Pulmonary artery endothelial cell (primary cell): ENCODE measurements around the gene RUVBL1. TPM values are rescaled to one million over a fixed set of nuclear protein-coding genes. Genes with fewer than 3 reads are reported as not detected.
A peak's percentile ranks its signal among the peaks of the same experiment; 100 is the strongest.
"Not testable (repeated sequence)": the region's sequence is repeated elsewhere in the genome, so short reads cannot be mapped to it uniquely, and the experiment has no call there.

Source experiments
- DNase-seq: peaks from one replicate; pipeline ENCODE4 v3.0.0-alpha.2; 2011; ENCODE audit warnings: low read depth, low spot score
- total RNA-seq: library from RNA; depleted of rRNA; stranded (reverse); fragments of >200 nt; gene quantifications from 2 replicates; pipeline ENCODE4 v1.2.3, GENCODE V29; 2014

Gene RUVBL1
- total RNA-seq, result 92.8 and 110 TPM in 2 replicates

DNA sequence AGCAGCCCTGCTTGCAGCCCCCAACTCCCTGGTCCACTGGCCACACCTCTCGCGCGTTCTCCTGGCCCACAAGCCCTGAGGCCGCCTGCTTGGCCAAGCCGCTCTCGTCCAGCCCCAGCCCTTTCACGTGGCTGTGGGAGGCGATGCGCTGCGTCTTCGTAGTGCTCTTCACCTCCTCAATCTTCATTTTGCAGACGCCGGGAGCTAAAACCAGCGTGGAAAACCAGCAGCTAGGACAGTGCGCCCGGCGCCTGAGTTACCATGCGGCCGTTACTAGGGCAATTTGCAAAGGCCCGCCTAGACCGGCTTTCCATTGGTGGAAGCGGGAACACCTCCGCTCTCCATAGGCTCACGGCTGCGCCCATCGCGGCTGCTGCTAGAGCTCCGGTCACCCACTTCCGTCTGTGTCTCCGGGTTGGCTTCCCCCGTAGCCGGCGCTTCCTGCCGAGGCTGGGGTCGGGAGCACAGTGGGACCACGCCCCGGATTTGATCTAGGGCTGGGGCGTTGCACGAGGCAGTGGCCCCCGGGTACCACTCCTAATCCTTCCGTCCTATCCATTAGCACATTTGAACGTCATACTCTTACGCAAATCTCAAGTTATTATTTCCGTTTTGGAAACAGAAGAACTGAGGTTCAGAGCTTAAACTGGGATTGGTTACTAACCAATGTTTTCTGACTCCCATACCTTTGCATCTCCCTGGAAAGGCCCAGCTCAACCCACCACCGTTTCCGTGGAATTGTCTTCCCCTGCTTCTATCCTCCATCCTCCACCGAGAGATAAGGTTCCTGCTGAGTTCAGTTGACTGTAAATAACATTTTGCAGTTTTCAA is at the start of gene RUVBL1:
Gene RUVBL1 (minus strand): TSS at position 275 of the 831 bp plus-strand sequence. CDS start 88 bp downstream, at position 187.
- DNase-seq, result peak; percentile 90

DNA sequence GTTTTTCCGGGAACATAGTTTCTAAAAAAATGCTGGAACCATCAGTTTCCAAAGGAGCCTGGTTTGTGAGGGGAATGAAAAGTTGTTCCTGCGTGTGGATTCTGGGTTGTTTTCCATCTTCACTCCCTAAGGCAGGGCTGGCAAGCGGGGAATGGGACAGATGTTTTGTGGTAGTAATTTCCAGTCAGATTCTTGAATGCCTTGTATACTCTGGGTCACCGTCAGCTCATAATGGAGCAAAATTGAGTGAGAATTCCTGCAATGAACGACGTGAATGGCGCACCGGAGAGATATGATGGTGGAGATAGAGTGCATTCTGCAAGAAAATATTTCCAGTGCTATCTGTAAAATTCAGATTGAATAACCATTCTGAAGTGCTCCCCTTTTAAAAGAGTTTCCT is 49.6 kb upstream of the RUVBL1 start:
- DNase-seq, result no peak

DNA sequence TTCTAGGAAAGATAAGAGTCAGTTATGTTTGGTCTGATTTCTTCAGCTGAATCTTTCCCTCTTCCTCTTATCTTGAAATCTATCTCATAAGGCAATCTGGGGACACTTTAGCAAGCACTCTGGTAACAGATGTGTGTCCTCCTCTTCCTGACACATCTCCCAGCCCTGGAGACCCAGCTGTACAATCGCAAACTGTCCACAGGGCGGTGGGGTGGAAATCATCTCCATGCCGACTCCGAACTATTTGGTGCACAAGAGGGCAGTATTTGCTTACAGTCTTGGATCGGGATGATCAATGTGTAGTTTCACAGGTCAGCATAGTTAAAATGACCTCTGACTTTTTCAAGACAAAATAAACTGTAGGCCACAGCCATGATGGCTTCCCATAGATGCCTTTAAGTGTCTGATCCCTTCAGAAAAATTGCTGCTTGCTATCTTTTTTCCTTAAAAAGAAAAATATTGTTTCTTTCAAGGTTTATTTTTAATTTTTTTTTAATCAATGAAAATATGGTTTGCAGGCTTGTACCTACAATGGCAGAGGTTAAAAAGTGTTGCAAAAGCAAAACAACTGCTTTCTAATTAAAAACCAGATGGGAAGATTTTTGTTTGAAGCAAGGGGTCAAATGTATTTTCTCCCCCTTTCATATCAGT is 47.4 kb upstream of the RUVBL1 start:
- peak; percentile 40 for DNase-seq

DNA sequence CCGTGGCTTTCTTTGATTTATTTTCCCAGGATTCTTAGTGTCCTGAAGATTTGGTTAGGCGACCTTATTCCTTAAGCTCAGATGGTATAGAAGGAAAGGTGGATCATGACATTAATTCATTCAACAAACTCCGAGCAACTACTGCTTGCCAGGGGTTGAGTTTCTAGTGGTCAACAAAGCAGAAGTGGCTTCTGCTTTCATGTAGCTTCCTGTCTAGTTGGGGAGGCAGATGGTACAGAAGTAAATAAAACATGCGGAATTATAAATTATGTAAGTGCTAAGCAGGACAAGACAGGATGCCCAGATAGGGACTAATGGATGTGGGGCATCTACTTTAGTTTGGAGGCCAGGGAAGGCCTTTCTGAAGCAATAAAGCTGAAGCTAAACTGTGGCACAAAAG is 45.2 kb upstream of the RUVBL1 start:
- no peak for DNase-seq

DNA sequence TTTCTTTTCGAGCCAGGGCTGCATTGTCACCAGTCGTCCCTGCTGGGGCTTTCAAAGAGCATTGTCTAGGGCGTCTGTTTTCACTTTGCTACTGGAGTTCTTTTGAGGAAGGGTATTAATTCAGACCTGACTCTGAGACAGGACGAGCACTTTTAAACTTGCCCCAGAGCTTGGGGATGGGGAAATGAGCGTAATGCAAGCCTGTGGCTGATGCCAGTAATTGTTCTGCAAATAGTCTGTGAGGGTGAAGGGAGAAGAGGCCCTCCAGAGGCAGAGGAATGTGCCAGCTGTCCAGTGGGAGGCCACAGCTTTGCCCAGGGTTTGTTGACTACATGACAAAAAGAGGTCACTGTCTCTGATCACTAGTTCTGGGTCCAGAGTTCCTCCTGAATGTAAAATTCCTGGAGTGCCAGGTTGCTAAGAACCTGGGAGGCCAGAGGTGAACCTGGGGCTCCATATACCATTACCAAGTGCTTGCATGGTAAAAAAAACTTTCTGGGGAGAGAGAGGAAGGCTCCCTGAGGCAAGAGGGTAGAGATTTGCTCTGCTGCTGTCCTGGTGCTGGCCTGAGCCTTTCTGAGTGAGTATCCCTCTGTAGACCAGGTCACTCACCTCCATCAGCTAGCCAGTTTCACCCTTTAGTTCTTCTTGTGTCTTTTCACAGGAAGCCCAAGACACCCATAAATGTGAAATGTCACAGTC is 44.5 kb upstream of the RUVBL1 start:
- DNase-seq, result no peak

DNA sequence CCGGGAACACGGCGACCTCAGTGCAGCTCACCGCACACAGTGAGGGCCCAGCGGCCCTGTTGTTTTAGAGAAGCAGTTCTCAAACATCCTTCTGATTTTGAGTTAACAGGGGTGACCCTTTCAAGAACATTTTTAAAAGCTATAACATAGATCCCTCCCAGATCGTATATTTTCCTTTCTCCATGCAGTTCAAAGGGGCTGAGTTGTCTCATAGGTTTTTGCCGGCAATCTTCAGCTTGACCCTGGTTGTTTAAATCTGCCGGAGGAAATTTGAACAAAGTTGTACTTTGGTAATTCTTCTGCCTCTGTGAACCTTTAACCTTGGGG is 44.0 kb upstream of the RUVBL1 start:
- DNase-seq, result no peak

DNA sequence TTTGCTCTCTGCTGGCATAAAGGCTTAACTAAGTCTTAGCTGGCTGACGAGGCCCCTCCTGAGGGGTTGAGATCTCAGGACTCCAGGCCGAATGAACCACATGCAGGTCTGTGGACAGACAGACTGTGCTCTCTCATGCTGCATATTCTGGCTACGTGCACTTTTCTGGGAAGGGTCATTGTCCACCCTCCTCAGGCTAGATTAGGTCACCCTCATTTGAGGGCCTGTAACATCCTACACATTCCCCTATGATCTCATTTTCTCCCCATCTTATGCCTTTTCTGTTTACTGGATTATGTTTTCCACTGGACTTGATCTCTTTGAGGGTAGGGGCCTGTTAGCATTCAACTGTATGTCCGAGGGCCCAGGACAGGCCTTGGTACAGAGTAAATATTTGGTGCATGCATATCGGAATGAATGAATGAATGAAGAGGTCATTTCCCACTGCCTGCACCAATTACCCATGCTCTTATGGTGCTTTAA is 43.4 kb upstream of the RUVBL1 start:
- no peak for DNase-seq

DNA sequence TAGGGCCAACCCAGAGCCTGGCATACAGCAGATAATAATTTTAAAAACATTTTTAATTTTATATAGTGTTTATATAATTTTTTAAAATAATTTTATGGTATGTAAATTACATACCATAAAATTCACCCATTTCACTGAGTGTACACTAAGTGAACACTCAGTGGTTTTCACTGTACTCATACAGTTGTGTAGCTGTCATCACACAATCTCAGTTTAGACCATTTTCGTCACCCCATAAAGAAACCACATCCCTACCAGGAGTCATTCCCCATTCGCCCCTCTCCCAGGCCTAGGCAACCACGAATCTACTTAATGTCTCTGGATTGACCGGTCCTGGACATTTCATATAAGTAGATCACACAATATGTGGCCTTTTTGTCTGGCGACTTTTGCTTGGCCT is 39.8 kb upstream of the RUVBL1 start:
- DNase-seq, result no peak

DNA sequence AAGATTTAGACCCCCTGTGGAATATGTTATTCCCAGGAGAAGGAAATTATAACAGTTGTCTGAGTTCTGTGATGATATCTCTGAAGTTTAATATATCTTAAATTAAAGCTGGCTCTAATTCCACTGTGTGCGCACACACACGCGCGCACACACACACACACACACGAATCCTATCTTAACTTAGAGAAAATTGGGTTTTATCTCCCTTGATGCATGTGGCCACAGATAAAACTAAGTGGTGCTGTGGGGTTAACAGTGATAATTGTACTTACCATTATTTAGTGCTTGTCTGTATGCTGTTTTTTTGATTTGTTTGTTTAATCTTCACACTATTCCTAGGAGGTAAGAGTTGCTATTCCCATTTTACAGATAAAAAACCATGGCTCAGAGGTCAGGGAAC is 37.0 kb upstream of the RUVBL1 start:
- no peak for DNase-seq

DNA sequence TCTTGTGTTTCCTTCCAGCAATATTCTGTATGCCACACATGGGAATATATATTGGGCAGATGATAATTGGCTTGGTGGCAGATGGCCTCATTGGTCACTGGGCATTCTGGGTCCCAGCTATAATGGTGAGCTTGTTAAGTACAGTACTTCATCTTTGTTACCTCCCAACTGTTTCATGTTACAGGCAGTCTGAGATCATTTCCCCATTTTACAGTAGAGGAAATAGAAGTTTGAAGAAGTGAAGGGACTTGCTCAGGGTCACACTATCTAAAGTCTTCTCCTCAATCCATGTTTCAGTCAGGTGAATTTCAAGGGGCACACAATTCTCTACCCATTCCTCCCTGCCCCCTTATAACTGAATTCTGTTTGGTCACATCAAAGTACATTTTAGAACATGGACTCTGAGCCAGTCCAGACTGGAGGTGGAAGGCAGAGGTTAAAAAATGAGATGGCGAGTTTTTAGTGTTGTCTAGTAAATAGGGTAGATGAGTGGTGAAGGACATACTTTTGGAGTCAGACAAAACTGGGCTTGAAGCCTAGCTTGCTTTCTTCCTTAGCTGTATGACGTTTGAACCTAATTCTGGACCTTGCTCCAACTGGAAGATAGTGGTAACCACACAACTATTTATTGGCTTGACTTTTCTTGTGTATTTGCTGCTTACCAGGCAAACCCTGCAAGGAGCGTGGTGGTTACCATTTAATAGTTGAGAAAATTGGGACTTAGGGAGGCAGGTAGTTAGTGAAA is 32.2 kb upstream of the RUVBL1 start:
- no peak for DNase-seq

DNA sequence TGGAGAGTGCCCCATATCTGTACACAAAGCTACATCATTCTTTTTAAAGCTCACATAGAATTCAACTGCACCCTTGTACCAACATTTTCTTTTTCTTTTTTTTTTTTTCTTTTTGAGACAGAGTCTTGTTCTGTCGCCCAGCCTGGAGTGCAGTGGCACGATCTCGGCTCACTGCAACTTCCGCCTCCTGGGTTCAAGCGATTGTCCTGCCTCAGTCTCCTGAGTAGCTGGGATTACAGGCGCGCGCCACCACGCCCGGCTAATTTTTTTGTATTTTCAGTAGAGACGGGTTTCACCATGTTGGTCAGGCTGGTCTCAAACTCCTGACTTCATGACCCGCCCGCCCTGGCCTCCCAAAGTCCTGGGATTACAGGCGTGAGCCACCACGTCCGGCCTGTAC is 30.7 kb upstream of the RUVBL1 start:
- DNase-seq, result not testable (repeated sequence)

DNA sequence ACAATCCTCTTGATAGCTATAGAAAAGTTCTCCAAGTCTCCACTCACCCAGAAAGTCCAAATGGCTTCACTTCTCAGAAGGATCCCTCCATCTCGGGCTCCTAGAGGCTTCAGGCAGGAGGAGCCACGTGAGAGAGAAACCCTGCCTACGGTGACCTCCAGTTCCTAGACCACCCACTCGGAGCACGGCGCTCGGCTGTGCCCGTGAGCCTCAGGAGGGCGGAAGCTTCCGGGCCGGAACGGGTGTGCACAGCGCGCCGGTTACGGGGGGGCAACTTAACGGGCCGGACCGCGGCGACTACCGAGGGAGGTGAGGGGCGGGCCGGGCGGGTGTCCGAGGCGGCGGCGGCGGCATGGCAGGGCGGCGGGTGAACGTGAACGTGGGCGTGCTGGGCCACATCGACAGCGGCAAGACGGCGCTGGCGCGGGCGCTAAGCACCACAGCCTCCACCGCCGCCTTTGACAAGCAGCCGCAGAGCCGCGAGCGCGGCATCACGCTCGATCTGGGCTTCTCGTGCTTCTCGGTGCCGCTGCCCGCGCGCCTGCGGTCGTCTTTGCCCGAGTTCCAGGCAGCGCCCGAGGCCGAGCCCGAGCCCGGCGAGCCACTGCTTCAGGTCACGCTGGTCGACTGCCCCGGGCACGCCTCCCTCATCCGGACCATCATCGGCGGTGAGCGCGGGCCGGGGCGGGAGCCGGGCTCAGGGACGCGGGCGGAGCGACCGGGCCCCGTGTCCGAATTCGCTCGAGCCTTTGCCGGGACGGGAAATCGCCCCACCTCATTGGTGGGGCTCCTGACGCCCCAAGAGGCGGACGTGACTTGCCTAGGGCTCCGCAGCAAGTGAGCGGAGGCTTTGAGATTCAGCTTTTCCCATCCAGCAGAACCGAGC is 29.8 kb upstream of the RUVBL1 start, which contains the start of gene EEFSEC:
Gene EEFSEC (plus strand): TSS at position 326 of the 886 bp plus-strand sequence. CDS start 27 bp downstream, at position 353.
- DNase-seq, result peak; percentile 40

DNA sequence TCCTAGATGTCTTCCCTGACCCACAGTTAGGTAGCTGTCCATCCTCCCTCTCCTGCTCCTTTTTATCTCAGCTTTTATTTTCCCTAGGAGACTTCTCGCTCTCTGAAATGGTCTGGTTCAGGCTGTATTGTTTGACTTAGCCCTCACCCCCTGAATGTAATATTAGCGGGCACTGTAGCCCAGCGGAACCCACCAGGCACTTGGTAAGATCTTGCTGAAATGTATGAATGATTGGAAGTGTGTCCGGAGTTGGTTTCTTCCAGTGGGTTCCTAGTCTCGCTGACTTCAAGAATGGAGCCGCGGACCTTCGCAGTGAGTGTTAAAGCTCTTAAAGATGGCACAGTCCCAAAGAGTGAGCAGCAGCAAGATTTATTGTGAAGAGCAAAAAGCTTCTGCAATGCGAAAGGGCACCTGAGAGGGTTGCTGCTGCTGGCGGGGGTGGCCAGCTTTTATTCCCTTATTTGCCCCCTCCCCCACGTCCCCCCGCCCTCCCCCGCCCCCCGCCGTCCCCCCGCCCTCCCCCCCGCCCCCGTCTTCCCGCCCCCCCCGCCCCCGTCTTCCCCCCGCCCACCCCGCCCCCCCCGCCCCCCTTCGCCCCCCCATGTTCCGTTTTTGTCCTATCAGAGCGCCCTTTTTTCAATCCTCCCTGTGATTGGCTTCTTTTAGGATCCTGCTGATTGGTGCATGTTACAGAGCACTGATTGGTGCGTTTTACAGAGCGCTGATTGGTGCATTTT is 29.0 kb upstream of the RUVBL1 start:
- peak; percentile 22 for DNase-seq

DNA sequence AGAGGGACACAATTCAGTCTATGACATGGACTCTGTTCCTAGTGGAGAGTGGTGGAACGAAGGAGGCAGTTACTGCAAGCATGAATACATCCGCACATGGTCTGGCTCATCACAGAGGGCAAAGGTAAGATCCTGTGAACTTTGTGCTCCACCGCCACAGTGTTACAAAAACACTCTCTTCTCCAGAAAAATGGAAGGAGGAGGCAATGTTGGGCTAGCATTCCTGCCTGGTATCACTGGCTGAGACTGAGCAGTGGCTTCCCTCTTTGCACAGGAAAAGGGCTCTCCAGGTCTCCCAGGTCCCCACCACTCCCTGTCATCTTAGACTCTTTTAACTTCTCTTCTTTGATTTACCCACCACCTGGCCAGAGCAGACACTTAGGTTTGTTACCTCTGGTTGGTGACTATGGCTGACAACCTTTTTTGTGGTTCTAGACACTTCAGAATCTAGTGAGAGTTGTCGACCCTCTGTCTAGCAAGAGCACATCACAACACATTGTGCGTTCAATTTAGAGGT is 28.2 kb upstream of the RUVBL1 start:
- no peak for DNase-seq

DNA sequence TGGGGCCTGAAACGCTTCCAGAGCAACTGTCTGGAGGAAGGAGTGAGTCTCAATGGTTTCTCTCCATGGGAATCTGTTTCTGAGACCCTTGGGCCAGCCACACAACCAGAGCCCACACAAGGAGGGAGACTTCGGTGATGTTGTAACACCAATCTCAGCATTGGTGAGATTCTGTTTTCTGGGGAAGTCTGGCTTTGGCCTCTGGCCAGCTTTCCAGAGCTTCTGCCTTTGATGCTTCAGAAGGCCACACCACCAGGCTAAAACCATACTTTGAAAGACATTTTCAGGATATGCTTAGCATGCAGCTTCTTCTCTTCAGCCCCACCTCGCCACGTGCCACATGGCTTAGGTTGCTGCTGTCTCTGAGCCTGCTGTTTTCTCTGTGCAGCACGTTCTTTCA is 26.0 kb upstream of the RUVBL1 start:
- DNase-seq, result no peak

DNA sequence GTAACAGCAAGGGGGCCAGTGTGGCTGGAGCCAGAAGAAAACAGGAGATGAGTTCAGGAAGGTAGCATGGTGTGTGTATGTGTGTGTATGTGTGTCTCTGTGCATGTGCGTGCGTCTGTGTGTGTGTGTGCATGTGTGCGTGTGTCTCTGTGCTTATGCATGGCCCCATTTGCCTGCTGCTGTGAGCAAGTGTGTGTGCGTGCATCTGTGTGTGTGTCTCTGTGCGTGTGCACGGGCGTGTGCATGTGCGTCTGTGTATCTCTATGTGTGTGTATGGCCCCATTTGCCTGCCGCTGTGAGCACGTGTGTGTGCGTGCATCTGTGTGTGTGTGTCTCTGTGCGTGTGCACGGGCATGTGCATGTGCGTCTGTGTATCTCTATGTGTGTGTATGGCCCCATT is 22.6 kb upstream of the RUVBL1 start:
- no peak for DNase-seq

DNA sequence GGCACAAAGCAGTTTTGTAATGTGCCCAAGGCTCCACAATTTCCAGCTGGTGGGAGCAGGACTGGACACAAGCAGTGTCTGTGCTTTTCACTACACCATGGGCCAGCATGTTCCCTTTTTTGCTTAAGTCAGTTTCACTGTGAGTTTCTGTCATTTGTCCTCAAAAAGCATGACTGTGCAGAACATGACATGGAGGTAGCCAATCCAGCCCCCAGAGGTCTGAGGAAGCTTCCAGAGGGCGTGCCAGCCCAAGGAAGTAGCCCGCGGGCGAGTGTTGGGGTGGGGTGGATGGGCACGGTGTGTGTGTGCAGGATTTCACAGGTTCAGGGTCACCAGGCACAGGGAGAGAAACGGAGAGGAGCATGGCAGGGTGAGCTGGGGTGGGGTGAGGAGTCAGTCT is 21.7 kb upstream of the RUVBL1 start:
- DNase-seq, result no peak

DNA sequence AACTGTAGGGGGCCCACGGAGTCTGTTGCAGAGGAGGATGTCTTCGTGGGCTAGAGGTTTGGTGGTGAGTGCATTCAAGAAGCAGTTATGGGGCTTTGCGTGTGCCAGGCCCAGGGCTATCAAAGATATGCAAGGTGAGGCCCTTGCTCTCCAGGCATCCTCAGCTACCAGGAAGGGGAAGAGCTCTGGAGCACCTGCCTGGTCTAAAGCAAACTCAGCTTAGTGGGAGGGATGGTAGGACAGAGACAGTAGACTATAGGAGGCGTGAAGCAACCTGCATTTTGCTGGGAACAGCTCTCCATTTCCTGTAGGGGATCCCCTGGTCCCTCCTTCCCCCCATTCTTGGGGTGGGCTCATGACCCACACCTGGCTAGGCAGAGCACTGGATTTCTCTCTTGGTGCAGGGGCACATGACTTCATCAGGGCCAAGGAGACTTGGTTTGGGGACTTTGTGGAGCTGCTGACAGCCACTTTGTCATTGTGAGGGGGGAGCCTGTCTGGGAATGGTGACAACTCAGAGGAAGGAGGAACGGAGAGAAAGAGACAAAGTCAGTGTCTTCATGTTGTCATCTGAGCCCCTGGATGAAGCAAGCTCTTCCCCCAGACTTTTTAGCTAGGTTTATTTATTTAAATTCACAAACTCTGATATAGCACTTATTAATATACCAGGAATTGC is 21.0 kb upstream of the RUVBL1 start:
- no peak for DNase-seq

DNA sequence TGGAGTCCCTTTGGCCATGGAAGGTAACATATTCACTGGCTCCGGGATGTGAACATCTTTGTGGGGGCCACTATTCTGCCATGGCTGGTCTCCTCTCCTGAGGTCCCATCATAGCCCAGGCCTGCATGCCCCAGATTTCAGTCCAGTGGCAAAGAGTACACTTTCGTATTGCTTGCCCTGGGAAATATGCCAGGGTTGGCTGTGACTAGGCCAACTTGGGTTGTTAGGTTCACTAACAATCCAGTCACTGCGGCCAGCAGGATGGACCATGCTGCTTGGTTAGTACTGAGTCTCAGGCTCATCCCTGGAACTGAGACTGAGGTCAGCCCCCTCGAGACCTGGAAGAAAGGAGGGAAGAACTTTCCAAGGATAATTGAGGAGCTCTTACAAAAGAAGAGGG is 19.9 kb upstream of the RUVBL1 start:
- no peak for DNase-seq
